Measurements from ENCODE around the gene GAST.

The GAST gene

GRCh38 chr17:41750862-41751261 is 38.7 kb downstream of the GAST start:
- DNase-seq: no peak

GRCh38 chr17:41751288-41751687 is 39.2 kb downstream of the GAST start:
- no peak for DNase-seq

GRCh38 chr17:41754066-41754465 is 41.9 kb downstream of the GAST start:
- DNase-seq: no peak

GRCh38 chr17:41758601-41759000 is 46.5 kb downstream of the GAST start:
- DNase-seq: no peak

- no peak for DNase-seq
Observed at GRCh38 chr17:41760878-41761277, 48.7 kb downstream of the GAST start.

- no peak for DNase-seq
Observed at GRCh38 chr17:41762391-41762790, 50.3 kb downstream of the GAST start.

- DNase-seq: no peak
Observed at GRCh38 chr17:41762841-41763240, 50.7 kb downstream of the GAST start.

- no peak for DNase-seq
Observed at GRCh38 chr17:41763327-41763726, 51.2 kb downstream of the GAST start.

All from NK-92 treated with Interleukin-12 subunit alpha and Interleukin-12 subunit beta, amount 100 ng/mL, for 24 hours (cell line).